GM19395 (cell line): ENCODE data around the gene CDHR1.
"Not testable (repeated sequence)": the region's sequence is repeated elsewhere in the genome, so short reads cannot be mapped to it uniquely, and the experiment has no call there.

ENCODE experiments used
- ATAC-seq: cut with Tn5 transposase; IDR thresholded peaks from one replicate; pipeline ENCODE4 v1.9.1; 2021; ENCODE audit warnings: mild to moderate bottlenecking, moderate library complexity; ENCODE audit not compliant: unreplicated experiment

Gene CDHR1

DNA sequence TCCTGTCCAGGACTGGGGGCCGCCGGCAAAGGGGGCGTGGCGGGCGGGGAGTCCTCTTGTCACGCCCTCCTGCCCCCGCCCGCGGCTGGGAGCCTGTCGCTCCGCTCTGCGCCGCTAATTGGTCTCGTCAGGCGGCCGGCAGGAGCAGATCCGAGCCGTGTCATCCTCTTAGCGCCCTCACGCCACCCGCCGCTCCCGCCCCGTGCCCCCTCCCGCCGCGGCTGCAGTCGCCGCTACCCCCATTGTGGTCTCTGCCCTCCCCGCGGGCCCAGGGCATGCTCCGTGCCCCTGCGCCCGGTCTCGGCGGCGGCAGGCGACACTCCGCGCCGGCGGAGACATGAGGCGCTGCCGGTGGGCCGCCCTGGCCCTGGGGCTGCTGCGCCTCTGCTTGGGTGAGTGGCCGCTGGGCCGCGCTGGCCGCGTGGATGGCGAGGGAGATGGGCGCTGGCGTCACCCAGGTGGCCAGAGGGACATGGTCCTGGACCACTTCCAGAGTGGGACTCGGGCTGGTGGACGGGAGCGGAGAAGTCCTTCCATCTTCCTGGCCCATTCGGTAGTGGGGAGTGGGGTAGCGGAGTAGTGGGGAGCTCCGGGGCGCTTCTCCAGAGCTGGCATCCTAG is at the start of gene CDHR1:
Gene CDHR1 (plus strand): TSS at position 114 of the 620 bp plus-strand sequence. CDS start 224 bp downstream, at position 338.
- ATAC-seq: peak; percentile 65

DNA sequence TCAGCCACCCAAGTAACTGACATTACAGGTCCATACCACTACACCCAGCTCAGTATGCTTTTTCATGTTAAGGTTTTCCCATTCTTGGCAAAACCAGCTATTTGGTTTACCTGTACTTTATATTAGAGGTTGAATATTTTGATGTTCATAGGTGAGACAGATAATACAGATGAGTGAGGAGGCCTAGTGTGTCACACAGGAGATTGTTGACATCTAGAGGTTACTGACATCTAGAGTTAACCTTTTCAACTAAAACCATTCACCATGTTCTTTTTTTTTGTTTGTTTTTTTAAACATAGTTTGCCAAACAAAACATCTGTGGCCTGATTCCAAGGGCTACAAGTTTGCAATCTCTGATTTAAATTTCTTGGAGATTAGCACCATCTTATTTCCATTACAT is 47.0 kb upstream of the CDHR1 start:
- no peak for ATAC-seq

DNA sequence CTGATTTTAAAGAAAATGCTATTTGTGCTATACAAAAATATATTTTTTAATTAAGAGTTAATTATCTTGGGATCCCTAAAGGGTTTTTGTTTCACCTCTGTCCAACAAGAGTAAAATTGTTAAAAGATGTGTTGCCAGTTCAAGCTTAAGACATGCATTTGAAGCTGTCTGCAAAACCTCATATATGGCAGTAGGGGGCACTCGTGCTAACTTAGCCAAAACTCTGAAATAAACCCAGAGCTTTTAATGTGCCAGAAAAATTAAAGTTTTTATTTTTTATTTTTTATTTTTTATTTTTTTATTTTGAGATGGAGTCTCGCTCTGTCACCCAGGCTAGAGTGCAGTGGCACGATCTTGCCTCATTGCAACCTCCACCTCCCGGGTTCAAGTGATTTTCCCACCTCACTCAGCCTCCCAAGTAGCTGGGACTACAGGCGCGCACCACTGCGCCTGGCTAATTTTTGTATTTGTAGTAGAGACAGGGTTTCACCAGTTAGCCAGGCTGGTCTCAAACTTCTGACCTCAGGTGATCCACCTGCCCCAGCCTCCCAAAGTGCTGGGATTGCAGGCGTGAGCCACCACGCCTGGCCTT is 46.2 kb upstream of the CDHR1 start:
- peak; percentile 72 for ATAC-seq

DNA sequence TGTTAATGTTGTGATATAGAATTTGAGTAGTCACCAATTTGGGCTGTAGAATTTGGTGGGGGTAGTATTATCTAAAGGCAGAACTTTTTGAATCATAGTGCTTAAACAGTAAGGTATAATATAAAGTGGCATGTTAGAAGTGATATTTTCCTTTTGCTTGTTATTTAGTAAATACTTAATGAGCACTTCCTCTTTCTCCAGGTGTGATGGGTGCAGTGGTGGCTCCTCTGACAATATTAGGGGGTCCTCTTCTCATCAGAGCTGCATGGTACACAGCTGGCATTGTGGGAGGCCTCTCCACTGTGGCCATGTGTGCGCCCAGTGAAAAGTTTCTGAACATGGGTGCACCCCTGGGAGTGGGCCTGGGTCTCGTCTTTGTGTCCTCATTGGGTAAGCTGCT is 44.5 kb upstream of the CDHR1 start:
- no peak for ATAC-seq

DNA sequence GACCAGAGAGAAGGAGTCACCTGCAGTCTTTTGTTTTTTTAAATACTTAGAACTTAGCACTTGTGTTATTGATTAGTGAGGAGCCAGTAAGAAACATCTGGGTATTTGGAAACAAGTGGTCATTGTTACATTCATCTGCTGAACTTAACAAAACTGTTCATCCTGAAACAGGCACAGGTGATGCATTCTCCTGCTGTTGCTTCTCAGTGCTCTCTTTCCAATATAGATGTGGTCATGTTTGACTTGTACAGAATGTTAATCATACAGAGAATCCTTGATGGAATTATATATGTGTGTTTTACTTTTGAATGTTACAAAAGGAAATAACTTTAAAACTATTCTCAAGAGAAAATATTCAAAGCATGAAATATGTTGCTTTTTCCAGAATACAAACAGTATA is 41.6 kb upstream of the CDHR1 start:
- ATAC-seq: no peak

DNA sequence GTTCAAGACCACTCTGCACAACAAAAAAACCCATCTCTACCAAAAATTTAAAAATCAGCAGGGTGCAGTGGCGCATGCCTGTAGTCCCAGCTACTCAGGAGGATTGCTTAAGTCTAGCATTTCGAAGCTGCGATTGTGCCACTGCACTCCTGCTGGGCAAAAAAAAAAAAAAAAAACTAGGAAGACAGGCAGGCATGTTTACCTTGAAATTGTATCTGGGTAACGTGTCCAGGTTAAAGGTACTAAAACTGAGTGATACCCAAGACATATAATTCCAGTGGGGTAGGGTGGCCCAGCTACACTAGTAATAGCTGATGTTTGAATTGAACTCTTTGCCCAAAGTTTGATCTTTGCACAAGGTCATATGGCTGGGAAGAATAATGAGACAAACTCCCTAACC is 38.8 kb upstream of the CDHR1 start:
- no peak for ATAC-seq

DNA sequence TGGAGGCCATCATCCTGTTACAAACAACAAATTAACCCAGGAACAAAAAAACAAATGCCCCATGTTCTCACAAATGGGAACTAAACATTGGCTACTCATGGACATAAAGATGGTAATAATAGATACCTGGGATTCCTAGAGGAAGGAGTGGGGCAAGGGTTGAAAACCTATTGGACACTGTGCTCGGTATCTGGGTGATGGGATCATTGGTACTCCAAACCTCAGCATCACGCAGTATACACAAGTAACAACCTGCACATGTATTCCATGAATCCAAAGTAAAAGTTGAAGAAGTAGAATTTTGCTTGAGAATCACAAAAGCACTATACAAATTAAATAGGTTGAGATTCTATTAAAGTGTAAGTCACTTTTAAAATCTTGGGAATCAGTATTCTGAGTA is 38.3 kb upstream of the CDHR1 start:
- no peak for ATAC-seq

DNA sequence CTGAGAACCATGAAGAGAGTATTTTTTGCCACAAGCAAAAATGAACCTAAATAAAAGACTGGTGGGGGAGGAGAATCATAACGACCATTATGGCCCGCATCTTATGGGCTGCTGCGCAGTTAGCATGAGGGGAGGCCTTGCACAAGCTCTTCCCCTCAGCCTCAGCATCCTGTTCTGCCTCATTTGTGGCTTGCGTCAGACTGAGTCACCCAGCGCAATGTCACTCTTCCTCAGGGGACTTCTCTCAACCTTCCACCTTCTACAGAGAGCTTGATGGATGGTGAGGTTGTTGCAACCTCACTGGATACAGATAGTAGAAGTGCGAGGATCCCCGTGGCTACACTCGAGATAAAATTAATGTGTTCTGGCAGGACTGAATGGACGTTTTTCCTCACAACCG is 37.6 kb upstream of the CDHR1 start:
- no peak for ATAC-seq

DNA sequence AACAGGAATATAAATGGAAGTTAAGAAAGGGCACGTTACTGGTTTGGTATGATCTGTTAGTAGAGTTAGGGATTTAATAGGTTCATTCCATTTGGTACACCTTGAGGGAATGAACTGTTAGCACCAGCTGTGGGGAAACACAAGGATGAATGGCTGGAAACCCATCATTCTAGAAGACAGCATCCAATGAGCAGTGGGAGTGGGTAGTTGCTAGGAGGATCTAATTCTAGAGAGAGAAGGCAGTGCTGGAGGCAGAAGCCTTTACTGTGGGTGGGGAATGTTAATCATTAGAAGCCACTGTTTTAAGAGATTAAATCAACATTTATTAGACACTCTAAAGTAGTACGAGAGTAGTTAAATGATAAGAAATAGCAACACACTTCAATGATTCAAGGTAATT is 36.3 kb upstream of the CDHR1 start:
- ATAC-seq: no peak

DNA sequence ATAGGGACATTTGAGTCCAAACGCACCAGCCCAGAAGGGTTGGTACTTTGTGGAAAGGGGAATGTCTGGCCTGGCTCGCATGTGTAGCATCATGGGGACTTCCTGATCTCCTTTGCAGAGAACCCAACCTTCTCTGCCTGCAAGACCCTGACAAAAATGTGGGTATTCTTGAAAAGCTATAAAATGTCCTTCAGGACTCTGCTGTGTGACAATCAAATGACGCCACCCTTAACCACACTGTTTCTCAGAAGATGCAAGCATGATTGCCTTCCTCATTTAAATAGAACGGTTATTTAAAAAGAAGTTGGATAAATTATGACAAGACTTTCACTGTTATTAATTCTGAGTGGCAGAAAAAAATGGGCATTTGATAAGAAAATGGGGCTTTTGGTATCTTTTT is 35.8 kb upstream of the CDHR1 start:
- no peak for ATAC-seq

DNA sequence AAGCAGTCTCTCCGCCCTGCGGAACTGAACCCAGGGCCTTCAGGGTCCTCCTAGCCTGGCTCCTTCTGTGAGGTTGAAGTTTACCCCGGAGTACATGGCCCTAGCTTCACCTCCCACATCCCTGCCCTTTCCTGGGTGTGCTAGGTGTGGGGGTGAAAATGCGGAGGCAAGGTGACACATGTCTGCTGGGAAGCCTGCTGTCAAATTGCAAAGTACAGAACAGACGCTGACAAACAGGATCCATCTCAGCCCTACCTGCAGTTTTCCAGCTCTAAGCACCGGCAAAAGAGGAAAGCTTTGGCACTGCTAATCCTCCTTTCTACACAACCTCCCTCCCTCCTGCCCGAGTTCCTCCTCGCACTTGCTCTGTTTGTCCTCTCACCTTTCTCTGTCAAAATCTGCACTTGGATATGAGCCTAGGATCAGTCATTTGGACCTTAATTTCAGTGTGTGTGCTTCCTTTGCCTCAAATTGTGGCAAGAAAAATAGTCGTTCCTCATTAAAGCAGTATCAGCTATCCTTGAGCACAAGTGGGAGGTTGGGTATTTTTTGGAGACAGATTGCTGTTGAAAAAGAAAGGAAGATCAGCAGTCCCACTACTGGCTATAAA is 35.2 kb upstream of the CDHR1 start:
- no peak for ATAC-seq

DNA sequence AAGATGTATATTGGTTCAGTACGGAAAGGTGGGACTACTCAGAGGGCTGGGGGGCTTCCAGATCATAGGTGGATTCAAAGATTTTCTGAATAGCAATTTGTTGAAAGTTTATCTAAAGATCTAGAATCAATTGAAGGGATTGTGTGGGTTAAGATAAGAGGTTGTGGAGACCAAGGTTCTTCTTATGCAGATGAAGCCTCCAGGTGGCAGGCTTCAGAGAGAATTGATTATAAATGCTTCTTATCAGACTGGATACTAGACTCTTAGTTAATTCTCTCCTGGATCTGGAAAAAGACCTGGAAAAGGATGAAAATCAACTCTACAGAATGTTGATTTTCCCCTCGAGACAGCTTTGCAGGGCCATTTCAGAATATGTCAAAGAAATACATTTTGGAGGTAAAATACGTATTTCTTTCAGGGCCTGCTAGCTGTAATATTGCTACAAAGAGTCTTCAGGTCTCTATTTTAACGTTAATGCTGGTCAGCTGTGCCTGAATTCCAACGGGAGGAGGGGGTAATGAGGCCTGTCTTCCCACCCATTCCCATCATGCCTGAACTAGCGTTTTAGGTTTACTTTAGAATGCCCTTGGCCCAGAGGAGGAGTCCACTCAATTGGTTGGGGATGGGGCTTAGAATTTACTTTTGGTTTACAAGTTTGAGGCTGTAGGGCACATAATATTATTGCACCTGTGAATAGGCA is 33.5 kb upstream of the CDHR1 start:
- ATAC-seq: no peak

DNA sequence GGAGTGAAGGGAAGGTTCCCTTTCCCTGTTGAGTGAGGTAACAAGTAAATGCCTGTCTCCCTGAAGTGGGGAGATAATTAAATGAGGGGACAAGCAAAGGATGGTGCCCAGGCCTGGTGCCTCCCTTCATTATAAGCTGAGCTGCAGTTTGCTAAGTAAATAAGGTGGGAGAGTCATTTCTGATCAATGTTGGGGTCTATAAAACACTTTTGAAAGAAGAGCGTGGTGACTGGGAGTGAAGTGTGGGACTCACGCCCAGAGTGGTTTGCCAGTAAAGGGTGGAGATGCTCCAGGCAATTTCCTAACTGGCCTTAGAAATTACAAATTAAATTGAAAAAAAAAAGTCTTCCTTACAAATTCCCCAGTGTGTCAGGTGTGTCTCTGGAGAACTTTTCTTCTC is 30.3 kb upstream of the CDHR1 start:
- ATAC-seq: no peak

DNA sequence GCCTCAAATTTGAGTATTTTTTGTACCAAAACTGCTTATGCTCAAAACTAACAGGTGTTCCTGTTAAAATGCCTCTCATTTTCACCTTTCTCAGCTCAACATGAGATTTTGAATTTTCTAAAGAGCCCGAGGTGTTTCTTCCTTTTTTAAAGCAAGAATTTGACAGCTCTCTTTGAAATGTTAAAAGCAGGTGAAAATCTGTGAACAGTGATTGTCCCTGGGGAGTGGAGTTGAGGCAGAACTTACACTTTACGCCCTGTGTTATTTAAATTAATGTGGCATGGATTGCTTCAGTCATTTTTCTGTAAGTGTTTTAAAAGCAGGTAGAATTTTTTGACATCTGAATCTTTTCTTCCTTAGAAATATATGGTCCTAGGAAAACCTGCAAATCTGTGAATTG is 29.9 kb upstream of the CDHR1 start:
- ATAC-seq: no peak

DNA sequence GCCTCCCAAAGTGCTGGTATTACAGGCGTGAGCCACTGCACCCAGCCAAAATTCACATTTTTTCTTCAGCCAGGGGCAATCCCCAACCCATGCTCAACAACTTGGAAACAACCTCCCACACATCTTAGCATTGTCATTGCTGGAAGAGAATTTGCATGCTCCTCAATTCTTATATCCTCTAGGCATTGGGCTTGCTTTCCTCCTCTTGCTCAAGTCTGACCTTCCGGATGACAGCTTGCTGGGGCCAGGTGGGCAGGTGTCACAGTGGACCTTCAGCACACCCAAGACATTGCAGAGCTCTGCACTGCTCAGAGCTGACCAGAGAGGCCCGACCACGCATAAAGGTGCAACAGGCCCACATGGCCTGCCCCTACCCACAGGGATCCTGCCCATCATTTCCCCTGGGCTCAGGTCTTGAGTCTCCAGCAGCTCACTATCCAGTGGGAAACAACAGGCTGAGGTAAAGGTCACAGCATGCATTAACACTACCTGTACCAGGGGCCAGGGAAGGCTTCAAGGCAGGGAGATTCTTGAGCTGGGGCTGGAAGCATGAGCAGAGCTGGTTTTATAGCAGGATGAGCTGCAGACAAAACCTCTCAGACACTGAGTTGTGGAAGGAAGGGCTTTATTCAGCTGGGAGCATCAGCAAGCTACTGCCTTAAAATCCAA is 27.6 kb upstream of the CDHR1 start:
- ATAC-seq: peak; percentile 54

DNA sequence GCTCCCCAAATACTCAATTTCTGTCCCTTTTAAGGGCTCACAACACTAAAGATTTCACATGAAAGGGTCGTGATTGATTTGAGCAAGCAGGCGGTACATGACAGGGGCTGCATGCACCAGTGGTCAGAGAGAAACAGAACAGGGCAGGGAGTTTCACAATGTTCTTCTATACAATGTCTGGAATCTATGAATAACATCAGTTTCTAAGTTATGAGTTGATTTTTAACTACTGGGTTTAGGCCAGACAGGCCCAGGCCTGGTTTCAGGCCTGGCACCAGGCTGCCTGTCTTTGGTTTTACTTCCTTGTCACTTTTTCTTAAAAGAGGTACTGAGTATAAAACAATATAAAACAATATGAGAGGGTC is 27.1 kb upstream of the CDHR1 start:
- ATAC-seq: peak; percentile 29

DNA sequence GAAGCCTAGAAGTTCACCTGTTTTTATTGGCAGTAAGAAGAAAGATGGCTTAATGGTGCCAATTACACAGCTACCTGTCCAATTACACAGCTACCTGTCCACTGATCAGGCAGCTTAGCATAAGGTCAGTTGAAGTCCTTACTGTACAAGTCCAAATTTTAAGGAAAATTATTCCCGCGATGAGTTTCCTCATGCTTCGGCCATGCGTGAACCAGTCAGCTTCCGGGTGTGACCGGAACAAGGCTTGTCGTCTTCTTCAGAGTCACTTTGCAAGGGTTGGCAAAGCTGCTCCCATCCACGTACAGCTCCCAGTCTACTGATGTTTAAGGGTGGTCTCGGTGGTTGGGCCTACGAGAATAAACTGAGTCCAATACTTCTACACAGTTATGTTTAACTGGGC is 26.0 kb upstream of the CDHR1 start:
- ATAC-seq: not testable (repeated sequence)

DNA sequence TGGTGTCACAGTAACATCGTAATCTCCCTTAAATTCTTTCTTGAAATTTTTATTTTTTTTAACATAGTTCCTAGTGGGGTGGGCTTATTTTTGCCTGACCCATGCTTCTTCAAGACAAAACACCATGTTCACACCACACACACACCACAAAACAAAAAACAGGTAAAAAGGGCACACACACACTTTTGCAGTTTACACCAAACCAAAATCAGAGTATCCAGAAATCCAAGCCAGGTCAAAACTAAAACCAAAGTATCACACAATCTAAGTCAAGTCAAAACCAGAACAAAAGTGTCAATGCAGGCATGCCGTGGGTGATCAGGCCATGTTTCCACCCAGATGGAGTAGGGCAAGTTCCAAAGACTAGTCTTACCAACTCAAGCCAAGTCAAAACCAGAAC is 23.1 kb upstream of the CDHR1 start:
- ATAC-seq: not testable (repeated sequence)

DNA sequence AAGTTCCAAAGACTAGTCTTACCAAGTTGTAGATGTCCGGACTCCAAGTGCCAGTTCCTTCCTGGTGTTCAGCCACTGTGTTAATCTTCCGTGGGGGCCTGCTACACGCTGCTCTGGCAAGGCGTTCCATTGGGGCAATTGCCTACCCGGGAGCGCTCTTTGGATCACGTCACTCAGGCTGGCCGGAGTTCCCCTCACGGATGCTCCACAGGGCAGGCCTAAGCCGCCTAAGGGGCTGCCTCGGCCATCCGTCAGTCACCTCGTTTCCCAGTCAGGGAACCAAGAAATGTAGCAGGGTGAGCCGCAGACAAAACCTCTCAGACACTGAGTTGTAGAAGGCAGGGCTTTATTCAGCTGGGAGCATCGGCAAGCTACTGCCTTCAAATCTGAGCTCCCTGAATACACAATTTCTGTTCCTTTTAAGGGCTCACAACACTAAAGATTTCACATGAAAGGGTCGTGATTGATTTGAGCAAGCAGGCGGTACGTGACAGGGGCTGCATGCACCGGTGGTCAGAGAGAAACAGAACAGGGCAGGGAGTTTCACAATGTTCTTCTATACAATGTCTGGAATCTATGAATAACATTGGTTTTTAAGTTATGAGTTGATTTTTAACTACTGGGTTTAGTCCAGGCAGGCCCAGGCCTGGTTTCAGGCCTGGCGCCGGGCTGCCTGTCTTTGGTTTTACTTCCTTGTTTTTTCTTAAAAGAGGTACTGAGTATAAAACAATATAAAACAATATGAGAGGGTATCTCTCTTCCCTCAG is 22.5 kb upstream of the CDHR1 start:
- peak; percentile 40 for ATAC-seq

DNA sequence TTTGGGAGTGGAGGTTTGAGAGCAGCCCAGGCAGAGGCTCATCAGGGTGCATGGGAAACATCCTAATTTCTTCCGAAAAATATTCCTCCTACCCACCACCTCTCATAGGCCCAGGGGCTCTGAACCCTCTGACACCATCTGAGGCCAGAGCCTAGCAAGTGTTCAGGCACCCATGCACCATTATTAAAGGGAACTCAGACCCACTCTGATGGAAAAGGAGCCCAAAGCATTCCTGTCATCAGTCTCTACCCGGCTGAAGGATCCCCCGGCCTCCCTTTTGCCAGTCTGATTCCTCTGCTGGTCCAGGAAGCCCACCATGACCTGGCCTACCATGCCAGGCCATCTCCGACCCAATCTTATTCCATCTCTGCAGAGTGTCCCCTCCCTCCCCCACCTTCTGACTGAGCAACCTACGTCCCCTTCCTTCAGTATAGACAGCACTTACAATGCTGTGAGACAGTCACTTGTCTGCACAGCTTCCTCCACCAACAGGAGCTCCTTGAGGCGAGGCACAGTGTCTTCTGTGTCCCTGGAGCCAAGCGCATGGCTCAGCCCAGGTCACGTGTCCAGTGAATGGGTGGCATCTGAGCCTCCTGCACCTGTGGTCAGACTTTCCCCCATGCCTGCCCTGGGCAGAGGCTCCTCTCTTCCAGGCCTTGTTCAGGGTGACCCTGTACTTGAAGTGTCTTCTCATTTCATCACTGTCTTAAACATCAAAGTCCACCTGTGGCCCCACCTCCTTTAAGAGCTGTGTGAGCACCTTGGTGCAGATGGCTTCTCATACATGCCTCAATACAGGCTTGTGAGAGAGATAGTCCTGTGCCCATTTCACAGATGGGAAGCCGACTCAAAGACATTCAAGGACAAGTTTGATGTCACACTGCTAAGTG is 21.6 kb upstream of the CDHR1 start:
- ATAC-seq: peak; percentile 68
